ENCODE data around the gene P2RY2.
"Not testable (repeated sequence)": the region's sequence is repeated elsewhere in the genome, so short reads cannot be mapped to it uniquely, and the experiment has no call there.

Gene P2RY2

GRCh38 chr11:73270016-73270854 is 52.2 kb downstream of the P2RY2 start:
- no peak for DNase-seq

- no peak for DNase-seq
These were observed 52.9 kb downstream of the P2RY2 start for GRCh38 chr11:73270855-73271477.

DNA sequence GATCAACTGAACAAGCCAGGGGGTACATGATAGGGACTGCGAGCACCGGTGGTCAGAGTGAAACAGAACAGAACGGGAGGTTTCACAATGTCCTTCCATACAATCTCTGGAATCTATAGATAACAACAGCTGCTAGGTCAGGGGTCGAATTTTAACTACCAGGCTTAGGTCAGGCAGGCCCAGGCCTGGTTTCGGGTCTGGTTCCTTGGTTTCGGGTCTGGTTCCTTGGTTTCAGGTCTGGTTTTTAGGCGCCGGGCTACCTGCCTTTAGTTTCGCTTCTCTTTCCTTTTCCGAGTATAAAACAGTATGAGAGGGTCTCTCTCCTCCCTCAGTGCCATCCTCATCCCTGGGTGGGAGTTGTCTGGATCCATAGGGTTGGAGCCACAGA is 53.4 kb downstream of the P2RY2 start:
- DNase-seq: not testable (repeated sequence)

- no peak for DNase-seq
These were observed 54.0 kb downstream of the P2RY2 start, which contains the start of gene P2RY6 for GRCh38 chr11:73271936-73272679. TSS of gene P2RY6 (plus strand) at chr11:73272338. CDS start at chr11:73296519, 24,181 bp downstream.

DNA sequence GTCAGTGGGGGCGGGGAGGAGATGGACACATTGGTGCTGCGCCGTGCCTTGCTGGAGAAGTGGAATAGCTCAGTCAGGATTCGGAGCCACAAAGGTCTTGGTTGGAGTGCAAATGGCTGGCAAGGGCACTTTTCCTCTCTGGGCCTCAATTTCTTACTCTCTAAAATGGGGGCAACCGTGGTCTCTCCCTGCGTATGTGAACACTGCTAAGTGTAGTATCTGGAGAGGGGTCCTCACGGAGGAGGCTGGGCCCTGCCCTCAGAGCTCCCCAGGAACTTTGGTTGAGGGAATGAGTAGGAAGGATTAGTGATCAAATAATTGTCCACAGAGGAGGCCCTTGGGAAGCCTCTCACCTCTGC is 54.6 kb downstream of the P2RY2 start:
- no peak for DNase-seq

- DNase-seq: no peak
These were observed 55.3 kb downstream of the P2RY2 start for GRCh38 chr11:73273222-73273895.

DNA sequence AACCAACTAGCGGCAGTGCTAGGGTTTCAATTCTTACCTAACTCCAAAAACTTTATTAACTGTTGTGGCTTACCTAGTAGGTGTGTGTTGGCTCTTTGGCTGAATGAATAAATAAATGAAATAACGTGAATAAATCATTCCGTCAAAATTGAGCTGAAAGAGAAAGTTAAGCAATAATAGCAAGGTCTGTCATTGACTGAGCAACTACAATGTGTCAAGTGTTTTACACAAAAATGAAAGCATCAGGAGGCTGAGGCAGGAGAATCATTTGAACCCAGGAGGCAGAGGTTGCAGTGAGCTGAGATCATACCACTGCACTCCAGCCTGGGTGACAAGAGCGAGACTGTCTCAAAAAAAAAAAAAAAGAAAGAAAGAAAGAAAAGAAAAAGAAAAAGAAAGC is 56.1 kb downstream of the P2RY2 start:
- DNase-seq: not testable (repeated sequence)

DNA sequence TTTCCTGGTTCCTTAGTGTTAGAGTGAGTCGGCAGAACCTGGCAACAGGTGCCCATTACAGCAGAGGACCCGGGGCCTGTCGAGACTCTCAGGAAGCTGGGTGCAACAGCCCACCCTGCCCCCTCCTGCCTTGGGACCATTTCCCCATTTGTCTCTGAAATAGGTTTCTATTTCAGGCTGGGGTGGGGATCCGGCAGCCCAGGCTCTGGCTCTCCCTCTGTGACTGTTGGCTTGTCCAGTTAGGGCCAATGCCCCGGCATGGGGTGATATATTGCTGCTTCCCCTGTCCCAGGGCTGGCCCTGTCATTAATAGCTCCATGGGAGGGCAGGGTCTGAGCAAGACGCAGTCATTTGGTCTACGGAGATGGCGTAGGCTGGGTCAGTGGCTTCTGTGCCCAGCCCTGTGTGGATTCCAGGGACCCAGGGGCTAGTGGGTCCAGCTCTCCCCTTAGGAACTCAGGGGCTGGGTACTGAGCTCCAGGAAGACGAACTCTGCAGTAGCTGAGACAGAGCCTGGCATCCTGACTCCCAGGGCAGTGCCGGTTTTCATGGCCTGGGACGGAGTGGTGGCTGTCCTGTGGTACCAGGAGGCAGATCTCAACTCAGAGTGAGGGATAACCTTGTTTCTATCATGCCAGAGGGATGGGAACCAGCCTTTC is 56.8 kb downstream of the P2RY2 start:
- no peak for DNase-seq

- no peak for DNase-seq
These were observed 57.3 kb downstream of the P2RY2 start for GRCh38 chr11:73275381-73275750.

DNA sequence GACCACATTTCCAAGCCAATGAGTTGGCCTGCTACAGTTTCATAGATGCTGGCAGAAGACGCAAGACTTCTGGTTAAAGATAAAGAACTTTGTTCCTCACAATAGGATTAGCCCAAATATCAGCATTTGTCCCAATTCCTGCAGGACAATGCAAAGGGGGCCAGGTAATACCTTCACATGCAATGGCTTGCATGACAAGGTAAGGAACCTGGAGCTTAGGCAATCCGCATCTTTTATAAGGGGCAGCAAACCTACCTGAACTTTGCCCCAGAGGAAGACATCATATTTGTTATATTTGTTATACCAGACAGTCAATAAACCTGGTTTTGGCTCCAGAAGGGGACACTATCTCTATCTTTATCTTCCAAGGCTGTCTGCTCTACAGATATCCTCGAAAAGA is 59.4 kb downstream of the P2RY2 start:
- no peak for DNase-seq

GRCh38 chr11:73280626-73281025 is 62.5 kb downstream of the P2RY2 start:
- DNase-seq: no peak

DNA sequence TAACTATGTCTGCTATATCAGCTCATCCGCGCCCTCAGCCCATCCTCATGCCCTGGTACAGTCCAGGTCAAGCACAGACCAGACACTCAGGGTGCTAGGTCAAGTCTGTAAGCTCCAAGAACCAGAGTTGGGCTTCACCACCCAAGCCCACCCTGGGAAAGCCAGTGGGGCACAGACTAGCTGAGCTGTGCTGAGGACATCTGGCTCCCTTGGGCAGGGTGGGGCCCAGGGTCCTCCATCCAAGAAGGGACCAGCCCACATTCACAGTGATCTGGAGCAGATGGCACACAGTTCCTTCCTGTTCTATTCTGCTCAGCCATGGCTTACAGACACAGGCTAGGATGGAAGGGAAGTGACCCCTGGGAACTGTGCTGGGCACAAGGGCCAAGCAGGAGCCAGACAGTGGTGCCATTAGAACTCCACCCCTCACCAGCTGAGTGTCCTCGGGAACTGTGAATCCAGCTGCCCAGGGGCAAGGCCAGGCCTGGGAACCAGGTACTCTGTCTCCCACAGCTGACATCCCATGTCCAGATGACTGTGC is 63.2 kb downstream of the P2RY2 start:
- no peak for DNase-seq

DNA sequence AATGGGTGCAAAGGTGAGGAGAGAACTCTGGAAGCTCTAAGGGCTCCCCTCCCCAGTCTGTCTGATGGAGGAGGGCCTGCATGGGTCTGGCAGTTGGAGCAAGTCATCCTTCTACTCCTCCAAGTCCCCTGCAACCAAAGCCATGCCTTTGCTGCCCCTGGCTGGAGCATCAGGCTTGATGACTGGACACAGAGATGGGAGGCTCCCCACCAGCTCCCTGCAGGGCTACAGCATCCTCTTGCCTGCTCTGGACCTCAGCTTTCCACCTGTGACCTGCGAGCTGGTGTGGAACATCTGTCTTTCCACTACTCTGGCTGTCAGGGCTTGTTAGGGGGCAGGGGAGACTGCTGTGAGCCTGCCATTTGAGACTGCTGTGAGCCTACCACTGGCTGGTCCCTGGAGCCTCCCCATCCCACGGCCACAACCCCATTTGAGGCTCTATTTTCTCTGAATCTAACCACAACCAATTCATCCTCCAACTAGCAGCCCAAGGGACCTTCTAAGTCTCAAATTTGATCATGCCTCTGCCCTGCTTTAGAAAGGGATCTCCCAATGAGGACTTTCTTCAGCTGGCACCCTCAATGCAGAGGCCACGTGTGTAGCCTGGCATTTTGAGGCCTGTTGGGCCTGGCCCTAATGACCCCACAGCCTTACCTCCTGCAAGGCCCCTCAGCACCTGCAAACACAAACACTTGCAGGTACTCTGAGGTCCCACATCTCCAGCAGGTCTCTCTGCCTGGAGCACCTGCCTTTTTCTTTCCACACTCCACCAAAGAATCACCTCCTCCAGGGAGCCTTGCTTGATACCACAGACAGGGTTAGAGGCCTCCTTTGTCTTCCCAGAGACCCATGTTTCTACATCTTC is 63.9 kb downstream of the P2RY2 start:
- no peak for DNase-seq

- no peak for DNase-seq
These were observed 65.4 kb downstream of the P2RY2 start for GRCh38 chr11:73283276-73284000.

- no peak for DNase-seq
These were observed 66.0 kb downstream of the P2RY2 start for GRCh38 chr11:73284106-73284505.

DNA sequence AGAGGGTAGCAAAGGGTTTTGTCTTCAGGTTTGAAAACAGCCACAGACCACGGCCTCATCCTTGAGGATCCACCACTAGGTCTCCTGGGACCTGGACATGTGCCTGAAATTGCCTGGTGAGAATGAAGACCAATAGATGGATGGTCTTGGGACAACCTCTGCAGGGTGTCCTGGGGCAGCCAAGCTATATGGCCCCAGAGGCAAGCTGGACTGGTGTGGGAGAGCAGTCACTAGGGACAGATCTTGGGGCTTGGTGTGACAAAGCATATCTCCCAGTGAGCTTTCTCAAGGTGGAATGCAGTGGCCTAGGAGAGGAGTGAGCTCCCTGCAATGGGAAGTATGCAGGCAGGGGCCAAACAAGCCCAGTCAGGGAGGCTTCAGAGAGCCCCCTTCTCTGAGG is 67.6 kb downstream of the P2RY2 start:
- DNase-seq: no peak

All from NCI-H774 (cell line).